ENCODE data around the gene FOSL1. TPM values are rescaled to one million over a fixed set of nuclear protein-coding genes. Genes with fewer than 3 reads are reported as not detected.

The FOSL1 gene
- total RNA-seq = not detected

GRCh38 chr11:65900125-65900898, at the start of gene FOSL1:
Gene FOSL1 (minus strand): TSS chr11:65900388. CDS start chr11:65900339, 49 bp downstream.

GRCh38 chr11:65945430-65945911, 45.3 kb upstream of the FOSL1 start, which contains the start of gene TSGA10IP:
Gene TSGA10IP (plus strand): TSS chr11:65945480. CDS start chr11:65945676, 196 bp downstream.

GRCh38 chr11:65919141-65919572, 19.0 kb upstream of the FOSL1 start, which contains the start of gene DRAP1:
Gene DRAP1 (plus strand): TSS chr11:65919426. CDS start chr11:65919502, 76 bp downstream.

GRCh38 chr11:65918211-65919140, 18.3 kb upstream of the FOSL1 start, which contains the start of gene C11orf68:
Gene C11orf68 (minus strand): TSS chr11:65919062. CDS start chr11:65919031, 31 bp downstream.

GRCh38 chr11:65890324-65891218, 9.6 kb downstream of the FOSL1 start, which contains the start of gene CCDC85B:
Gene CCDC85B (plus strand): TSS chr11:65890673. CDS start chr11:65890784, 111 bp downstream.

GRCh38 chr11:65888163-65888814, 11.9 kb downstream of the FOSL1 start, which contains the start of gene FIBP:
Gene FIBP (minus strand): TSS chr11:65888471. CDS start chr11:65888418, 53 bp downstream.

GRCh38 chr11:65879617-65880016, 20.6 kb downstream of the FOSL1 start, which contains the start of gene CTSW:
Gene CTSW (plus strand): TSS chr11:65879837. CDS start chr11:65879855, 18 bp downstream.

GRCh38 chr11:65872586-65873317, 27.4 kb downstream of the FOSL1 start, which contains the start of gene EFEMP2:
Gene EFEMP2 (minus strand): TSS chr11:65872800. CDS start chr11:65872354, 446 bp downstream.

GRCh38 chr11:65860278-65861164, 39.7 kb downstream of the FOSL1 start, which contains the start of gene MUS81:
Gene MUS81 (plus strand): TSS chr11:65860433. CDS start chr11:65860754, 321 bp downstream.

GRCh38 chr11:65857853-65858680, 42.1 kb downstream of the FOSL1 start, which contains the start of gene CFL1:
Gene CFL1 (minus strand): TSS chr11:65858180. CDS start chr11:65858099, 81 bp downstream.

Other genes starting within 250 kb of the FOSL1 start
- gene RELA, start 237.5 kb downstream of the FOSL1 start, total RNA-seq = 35.4 TPM
- 52.8 TPM for gene KAT5, start 188.1 kb downstream of the FOSL1 start, total RNA-seq
- 35.3 TPM for gene RNASEH2C, start 179.6 kb downstream of the FOSL1 start, total RNA-seq
- 11.6 TPM for gene AP5B1, start 119.4 kb downstream of the FOSL1 start, total RNA-seq
- gene OVOL1, start 113.3 kb downstream of the FOSL1 start, total RNA-seq = 15.0 TPM
- 1.9 TPM for gene SNX32, start 66.4 kb downstream of the FOSL1 start, total RNA-seq
- 360 TPM for gene CFL1, start 42.2 kb downstream of the FOSL1 start, total RNA-seq
- 53.4 TPM for gene MUS81, start 40.0 kb downstream of the FOSL1 start, total RNA-seq
- gene EFEMP2, start 27.6 kb downstream of the FOSL1 start, total RNA-seq = 104 TPM
- gene CTSW, start 20.6 kb downstream of the FOSL1 start, total RNA-seq = 1.4 TPM
- 119 TPM for gene FIBP, start 11.9 kb downstream of the FOSL1 start, total RNA-seq
- 20.8 TPM for gene CCDC85B, start 9.7 kb downstream of the FOSL1 start, total RNA-seq
- gene C11orf68, start 18.7 kb upstream of the FOSL1 start, total RNA-seq = 29.8 TPM
- gene DRAP1, start 19.0 kb upstream of the FOSL1 start, total RNA-seq = 55.9 TPM
- gene TSGA10IP, start 45.1 kb upstream of the FOSL1 start, total RNA-seq = not detected
- 60.9 TPM for gene SART1, start 61.3 kb upstream of the FOSL1 start, total RNA-seq
- 23.2 TPM for gene EIF1AD, start 101.8 kb upstream of the FOSL1 start, total RNA-seq
- gene BANF1, start 102.1 kb upstream of the FOSL1 start, total RNA-seq = 37.6 TPM
- not detected for gene CST6, start 111.6 kb upstream of the FOSL1 start, total RNA-seq
- gene CATSPER1, start 126.1 kb upstream of the FOSL1 start, total RNA-seq = not detected
- gene GAL3ST3, start 148.8 kb upstream of the FOSL1 start, total RNA-seq = 12.8 TPM
- gene SF3B2, start 152.0 kb upstream of the FOSL1 start, total RNA-seq = 110 TPM
- gene PACS1, start 169.9 kb upstream of the FOSL1 start, total RNA-seq = 53.9 TPM

Measured in metanephros (tissue), 1 donor.